CD14-positive monocyte (primary cell): ENCODE measurements around the gene SPPL3. TPM values are rescaled to one million over a fixed set of nuclear protein-coding genes. Genes with fewer than 3 reads are reported as not detected.

Source experiments
- DNase-seq, 3 donors: peaks; one replicate each; pipeline ENCODE4 v3.0.0-alpha.2; 2011 to 2022
- H2AFZ ChIP-seq: 2 replicates; pipeline ENCODE4 v1.6.0; 2012; ENCODE audit warnings: mild to moderate bottlenecking, low read depth, low read length, inconsistent platforms; ENCODE audit not compliant: insufficient read depth, poor library complexity, severe bottlenecking
- H3K27ac ChIP-seq, 2 donors: 1 replicate in 1 of 2; 2 replicates in 1 of 2; pipeline ENCODE4 v1.5.1; 2012 to 2013; ENCODE audit warnings: low read length in 2 of 2, control low read depth in 1 of 2, inconsistent platforms in 1 of 2, low read depth in 1 of 2, mild to moderate bottlenecking in 1 of 2
- H3K27me3 ChIP-seq, 2 donors: one replicate each; pipeline versions ENCODE4 v1.6.0 to v1.6.1; 2011 to 2013; ENCODE audit warnings: low read length in 2 of 2; ENCODE audit not compliant: control insufficient read depth in 2 of 2, insufficient read depth in 2 of 2
- H3K36me3 ChIP-seq, 2 donors: replicated peaks in 1 of 2; 1 replicate in 1 of 2; 2 replicates in 1 of 2; pipeline versions ENCODE4 v1.5.1 to v1.6.1; 2012 to 2013; ENCODE audit warnings: low read length in 2 of 2, control low read depth in 1 of 2, inconsistent platforms in 1 of 2, mild to moderate bottlenecking in 1 of 2; ENCODE audit not compliant: insufficient read depth in 2 of 2, control insufficient read depth in 1 of 2
- H3K4me1 ChIP-seq, 2 donors: 1 replicate in 1 of 2; 2 replicates in 1 of 2; pipeline versions ENCODE4 v1.5.1 to v1.6.1; 2012 to 2013; ENCODE audit warnings: low read length in 2 of 2, control low read depth in 1 of 2, inconsistent platforms in 1 of 2, mild to moderate bottlenecking in 1 of 2, moderate library complexity in 1 of 2; ENCODE audit not compliant: insufficient read depth in 2 of 2, control insufficient read depth in 1 of 2
- H3K4me2 ChIP-seq: replicated peaks from 2 replicates; pipeline ENCODE3; 2012; ENCODE audit warnings: low read length, moderate library complexity, mild to moderate bottlenecking; ENCODE audit not compliant: poor library complexity, severe bottlenecking; ENCODE audit errors: extremely low read depth
- H3K4me3 ChIP-seq, 3 experiments: fragments of 200-600 bp in 1 of 3; sonication (generic) in 1 of 3; replicated peaks in 1 of 3; 1 replicate in 2 of 3; 2 replicates in 1 of 3; pipeline ENCODE4 v1.5.1; 2011 to 2013; ENCODE audit warnings: low read length in 3 of 3, mild to moderate bottlenecking in 3 of 3, control low read depth in 2 of 3, low read depth in 2 of 3, inconsistent platforms in 1 of 3, moderate library complexity in 1 of 3
- H3K79me2 ChIP-seq: 2 replicates; pipeline ENCODE4 v1.6.0; 2012; ENCODE audit warnings: mild to moderate bottlenecking, control low read depth, inconsistent platforms, low read length, moderate library complexity; ENCODE audit not compliant: insufficient read depth
- H3K9ac ChIP-seq: 2 replicates; pipeline ENCODE4 v1.6.0; 2017; ENCODE audit warnings: low read length, mild to moderate bottlenecking; ENCODE audit not compliant: insufficient read depth, poor library complexity, severe bottlenecking
- H3K9me3 ChIP-seq, 2 donors: replicated peaks in 1 of 2; 1 replicate in 1 of 2; 2 replicates in 1 of 2; pipeline versions ENCODE4 v1.5.1 to v1.6.1; 2012 to 2013; ENCODE audit warnings: low read length in 2 of 2, control low read depth in 1 of 2; ENCODE audit not compliant: control insufficient read depth in 1 of 2, insufficient read depth in 1 of 2
- H4K20me1 ChIP-seq: 2 replicates; pipeline ENCODE4 v1.6.0; 2012; ENCODE audit warnings: mild to moderate bottlenecking, low read length, control low read depth, moderate library complexity; ENCODE audit not compliant: insufficient read depth
- H3K27ac Mint-ChIP-seq, 7 donors: one replicate each; pipeline ENCODE4 v1.8.0; 2020; ENCODE audit warnings: mild to moderate bottlenecking in 7 of 7, mixed read lengths in 7 of 7, moderate library complexity in 6 of 7, inconsistent platforms in 2 of 7
- H3K27me3 Mint-ChIP-seq, 3 donors: one replicate each; pipeline ENCODE4 v1.8.0; 2021 to 2022; ENCODE audit warnings: low read depth in 3 of 3, mild to moderate bottlenecking in 3 of 3, mixed read lengths in 3 of 3, moderate library complexity in 3 of 3, inconsistent platforms in 1 of 3
- H3K36me3 Mint-ChIP-seq, 2 donors: one replicate each; pipeline ENCODE4 v1.8.0; 2020; ENCODE audit warnings: mixed read lengths in 2 of 2, inconsistent platforms in 1 of 2, mild to moderate bottlenecking in 1 of 2
- H3K4me1 Mint-ChIP-seq: one replicate; pipeline ENCODE4 v1.8.0; 2020; ENCODE audit warnings: mild to moderate bottlenecking, mixed read lengths
- H3K4me3 Mint-ChIP-seq, 2 donors: one replicate each; pipeline ENCODE4 v1.8.0; 2020; ENCODE audit warnings: mild to moderate bottlenecking in 2 of 2, mixed read lengths in 2 of 2, moderate library complexity in 1 of 2
- H3K9me3 Mint-ChIP-seq, 7 donors: one replicate each; pipeline ENCODE4 v1.8.0; 2020 to 2022; ENCODE audit warnings: mixed read lengths in 7 of 7, mild to moderate bottlenecking in 6 of 7, moderate library complexity in 6 of 7, inconsistent platforms in 2 of 7
- WGBS: methylation state at CpG from one replicate; pipeline ENCODE4 v1.1.5; 2013; ENCODE audit warnings: missing lambda C conversion rate; ENCODE audit not compliant: insufficient coverage; 5-methylcytosine and 5-hydroxymethylcytosine counted together
- intact Hi-C, 2 donors: fragments of 100-400 bp; cut with micrococcal nuclease; formaldehyde crosslinking; loops; one replicate each; pipeline versions ENCODE4 v1.15.0 to v1.15.1; 2023
- polyA plus RNA-seq, 3 donors: library from polyadenylated mRNA; depleted of rRNA in 1 of 3; unstranded in 2 of 3; stranded (reverse) in 1 of 3; fragments of 300-500 nt in 2 of 3; fragments of >200 nt in 1 of 3; fragmentation: Illumina TruSeq in 2 of 3; gene quantifications; 1 replicate in 2 of 3; 2 replicates in 1 of 3; pipeline ENCODE4 v1.2.3, GENCODE V29; 2012 to 2021
- TF ChIP-seq, protein P1 (sequence below): fragments of 200-600 bp; IDR thresholded peaks from one replicate; pipeline ENCODE4 v1.8.0; 2022; ENCODE audit warnings: antibody characterized with exemption, mild to moderate bottlenecking

The SPPL3 gene
- polyA plus RNA-seq, 3 donors: 14.5 to 18.6 (median 18.5) TPM

DNA sequence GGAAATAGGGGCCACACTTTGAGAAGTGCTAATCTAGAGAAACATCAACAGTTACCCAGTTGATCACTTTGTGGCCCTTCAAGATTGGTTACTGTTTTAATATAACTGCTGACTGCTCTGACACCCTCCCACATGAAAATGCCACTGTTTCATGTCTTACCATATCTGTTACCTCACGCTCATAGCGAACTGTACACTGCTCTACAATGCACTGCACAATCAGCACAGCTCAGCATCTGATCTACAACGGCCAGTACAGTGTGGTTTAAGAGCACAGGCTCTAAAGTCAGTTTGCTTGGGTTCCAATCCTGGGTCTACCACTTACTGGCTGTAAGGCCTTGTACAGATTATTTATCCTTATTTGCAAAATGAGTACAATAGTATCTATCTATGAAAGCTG, 39.1 kb downstream of the SPPL3 start:
- peaks cover 30% of the 10 kb centered on the region for H3K4me1 Mint-ChIP-seq
- intact Hi-C loops: no loop called here
- H3K79me2 ChIP-seq: peaks cover 100% of the 10 kb centered on the region

DNA sequence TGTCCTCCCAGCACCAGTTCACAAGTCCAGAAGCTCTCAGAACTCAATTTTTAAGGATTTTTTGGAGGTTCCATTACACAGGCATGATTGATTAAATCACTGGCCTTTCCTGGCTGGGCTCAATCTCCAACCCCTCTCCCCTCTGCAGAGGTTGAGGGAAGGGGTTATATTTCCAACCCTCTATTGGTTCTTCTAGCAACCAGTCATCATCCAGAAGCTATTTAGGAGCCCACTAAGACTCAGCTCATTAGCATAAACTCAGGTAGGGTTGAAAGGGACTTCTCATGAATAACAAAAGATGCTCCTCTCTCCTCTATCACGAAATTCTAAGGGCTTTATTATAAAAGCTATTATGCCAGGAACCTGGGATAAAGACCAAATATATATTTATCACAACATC, 41.5 kb downstream of the SPPL3 start:
- H3K27me3 ChIP-seq: no peaks in the 10 kb centered on the region
- no peak overlapping the region for H3K27ac ChIP-seq
- Mint-ChIP-seq H3K27ac (no peak overlapping the region), H3K36me3 (peaks cover 2 to 7% of the 10 kb centered on the region in 2 donors), H3K4me3 (no peak overlapping the region), H3K9me3 (peaks cover 0 to 5% (median 3%) of the 10 kb centered on the region in 7 donors), H3K27me3 (no peaks in the 10 kb centered on the region), H3K4me1 (peaks cover 43% of the 10 kb centered on the region)
- DNase-seq: no peak
- H3K4me1 ChIP-seq: peaks cover 11 to 24% of the 10 kb centered on the region in 2 donors
- H3K79me2 ChIP-seq: peaks cover 100% of the 10 kb centered on the region
- H4K20me1 ChIP-seq: peaks cover 99% of the 10 kb centered on the region
- H3K9ac ChIP-seq: no peak overlapping the region
- WGBS: no CpG with 5 or more reads among the region's 1 CpG
- H3K4me3 ChIP-seq: no peak overlapping the region
- intact Hi-C loops: no loop called here
- no peak overlapping the region for H2AFZ ChIP-seq
- H3K36me3 ChIP-seq: peaks cover 0 to under 1% of the 10 kb centered on the region in 2 donors
- H3K9me3 ChIP-seq: no peaks in the 10 kb centered on the region
- H3K4me2 ChIP-seq: no peak overlapping the region
- TF ChIP-seq, protein P1, sequence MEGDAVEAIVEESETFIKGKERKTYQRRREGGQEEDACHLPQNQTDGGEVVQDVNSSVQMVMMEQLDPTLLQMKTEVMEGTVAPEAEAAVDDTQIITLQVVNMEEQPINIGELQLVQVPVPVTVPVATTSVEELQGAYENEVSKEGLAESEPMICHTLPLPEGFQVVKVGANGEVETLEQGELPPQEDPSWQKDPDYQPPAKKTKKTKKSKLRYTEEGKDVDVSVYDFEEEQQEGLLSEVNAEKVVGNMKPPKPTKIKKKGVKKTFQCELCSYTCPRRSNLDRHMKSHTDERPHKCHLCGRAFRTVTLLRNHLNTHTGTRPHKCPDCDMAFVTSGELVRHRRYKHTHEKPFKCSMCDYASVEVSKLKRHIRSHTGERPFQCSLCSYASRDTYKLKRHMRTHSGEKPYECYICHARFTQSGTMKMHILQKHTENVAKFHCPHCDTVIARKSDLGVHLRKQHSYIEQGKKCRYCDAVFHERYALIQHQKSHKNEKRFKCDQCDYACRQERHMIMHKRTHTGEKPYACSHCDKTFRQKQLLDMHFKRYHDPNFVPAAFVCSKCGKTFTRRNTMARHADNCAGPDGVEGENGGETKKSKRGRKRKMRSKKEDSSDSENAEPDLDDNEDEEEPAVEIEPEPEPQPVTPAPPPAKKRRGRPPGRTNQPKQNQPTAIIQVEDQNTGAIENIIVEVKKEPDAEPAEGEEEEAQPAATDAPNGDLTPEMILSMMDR: no peak

More for the DNA sequence above, 39.1 kb downstream of the SPPL3 start:
- peaks cover 4 to 5% of the 10 kb centered on the region in 2 donors for H3K36me3 ChIP-seq
- H3K4me2 ChIP-seq: no peak overlapping the region
- H3K9ac ChIP-seq: no peak overlapping the region
- Mint-ChIP-seq H3K4me3 (no peak overlapping the region), H3K27me3 (no peaks in the 10 kb centered on the region), H3K36me3 (peaks cover 6 to 12% of the 10 kb centered on the region in 2 donors), H3K9me3 (peaks cover 0 to 2% (median 0%) of the 10 kb centered on the region in 7 donors), H3K27ac (peak overlapping the region in 1 of 7 donors; percentile 52)
- no peaks in the 10 kb centered on the region for H3K27me3 ChIP-seq
- H2AFZ ChIP-seq: no peak overlapping the region
- DNase-seq: no peak
- H4K20me1 ChIP-seq: peaks cover 98% of the 10 kb centered on the region
- WGBS: 86% methylated on average over 3 of the region's 3 CpGs
- no peak overlapping the region for H3K4me3 ChIP-seq
- H3K4me1 ChIP-seq: peaks cover 11 to 17% of the 10 kb centered on the region in 2 donors
- TF ChIP-seq, protein P1: no peak
- H3K27ac ChIP-seq: peak overlapping the region in 1 of 2 donors; percentile 43
- no peaks in the 10 kb centered on the region for H3K9me3 ChIP-seq
